ENCODE results near the gene KCNK7.

The KCNK7 gene

DNA sequence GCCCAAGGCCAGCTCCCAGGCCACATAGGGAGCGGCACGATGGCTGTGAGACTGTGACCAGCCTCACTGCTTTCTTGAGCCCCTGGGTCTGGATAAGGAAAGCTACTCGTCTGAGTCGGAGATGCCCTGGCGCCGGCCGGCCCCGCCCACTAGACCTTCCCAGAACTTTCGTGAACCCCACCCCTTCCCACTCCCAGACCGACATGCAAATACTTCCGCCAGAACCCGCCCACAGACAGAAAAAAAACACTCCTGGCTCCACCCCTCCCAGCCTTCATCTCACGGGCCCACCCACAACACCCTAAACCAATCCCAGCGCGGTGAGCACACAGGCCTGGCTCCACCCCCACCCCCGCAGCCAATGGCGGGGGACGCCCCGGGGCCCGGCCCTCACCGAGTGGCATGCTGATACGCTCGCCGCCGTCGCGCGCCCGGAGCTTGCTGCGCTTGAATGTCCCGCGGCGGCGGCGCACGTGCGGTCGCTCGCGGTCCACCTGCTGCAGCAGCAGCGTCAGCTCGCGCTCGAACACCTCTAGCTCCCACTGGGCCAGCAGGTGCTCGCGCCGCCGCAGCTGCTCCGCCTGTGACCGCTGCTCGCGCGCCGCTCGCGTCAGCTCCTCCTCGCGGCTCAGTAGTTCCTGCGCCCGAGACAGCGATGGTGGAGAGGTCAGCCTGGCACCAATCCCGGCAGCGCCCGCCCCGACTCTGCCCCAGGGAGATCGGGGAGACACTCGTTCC lies 11.4 kb upstream of the KCNK7 start:
- Histone ChIP-seq H3K27me3 (ENCODE audit: insufficient read depth, low read depth) (no peaks in the 10 kb centered on the region), H3K27ac (no peak overlapping the region), H2AFZ (ENCODE audit: low read depth) (no peak overlapping the region), H3K4me1 (ENCODE audit: low read depth, poor library complexity, severe bottlenecking) (peaks cover 8% of the 10 kb centered on the region), H3K79me2 (ENCODE audit: insufficient read depth, low read depth) (0 out of 2 replicates have a peak, but pooled peaks cover 3% of the 10 kb centered on the region), H3K4me3 (IDR thresholded peaks at IDR 0.05; ENCODE audit: insufficient read depth, low read depth, low read length) (no peak overlapping the region), H3K4me2 (no peak overlapping the region), H3K36me3 (ENCODE audit: insufficient read depth) (no peaks in the 10 kb centered on the region), H3K9ac (no peak overlapping the region), H4K20me1 (ENCODE audit: insufficient read depth) (no peaks in the 10 kb centered on the region)
- TF ChIP-seq, protein P1, sequence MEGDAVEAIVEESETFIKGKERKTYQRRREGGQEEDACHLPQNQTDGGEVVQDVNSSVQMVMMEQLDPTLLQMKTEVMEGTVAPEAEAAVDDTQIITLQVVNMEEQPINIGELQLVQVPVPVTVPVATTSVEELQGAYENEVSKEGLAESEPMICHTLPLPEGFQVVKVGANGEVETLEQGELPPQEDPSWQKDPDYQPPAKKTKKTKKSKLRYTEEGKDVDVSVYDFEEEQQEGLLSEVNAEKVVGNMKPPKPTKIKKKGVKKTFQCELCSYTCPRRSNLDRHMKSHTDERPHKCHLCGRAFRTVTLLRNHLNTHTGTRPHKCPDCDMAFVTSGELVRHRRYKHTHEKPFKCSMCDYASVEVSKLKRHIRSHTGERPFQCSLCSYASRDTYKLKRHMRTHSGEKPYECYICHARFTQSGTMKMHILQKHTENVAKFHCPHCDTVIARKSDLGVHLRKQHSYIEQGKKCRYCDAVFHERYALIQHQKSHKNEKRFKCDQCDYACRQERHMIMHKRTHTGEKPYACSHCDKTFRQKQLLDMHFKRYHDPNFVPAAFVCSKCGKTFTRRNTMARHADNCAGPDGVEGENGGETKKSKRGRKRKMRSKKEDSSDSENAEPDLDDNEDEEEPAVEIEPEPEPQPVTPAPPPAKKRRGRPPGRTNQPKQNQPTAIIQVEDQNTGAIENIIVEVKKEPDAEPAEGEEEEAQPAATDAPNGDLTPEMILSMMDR (conservative IDR thresholded peaks at IDR 0.05; ENCODE audit: low read depth, low read length): no peak

DNA sequence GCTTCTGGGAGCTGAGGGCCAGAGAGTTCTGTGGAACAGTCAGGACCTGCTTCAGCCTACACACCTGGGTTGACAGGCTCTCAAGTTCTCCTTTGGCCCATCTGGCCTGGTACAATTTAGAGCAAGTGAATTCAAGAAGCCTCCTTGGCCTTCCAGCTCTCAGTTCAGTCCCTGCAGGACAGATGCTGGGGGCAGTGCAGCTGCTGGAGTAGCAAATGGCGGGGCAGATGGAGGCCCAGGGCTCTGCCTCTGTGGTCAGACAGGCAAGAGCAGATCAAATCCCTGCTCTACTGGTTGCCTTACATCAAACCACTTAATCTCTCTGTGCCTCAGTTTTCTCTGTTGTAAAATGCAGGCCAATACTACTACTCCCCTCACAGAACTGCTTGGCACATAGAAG lies 8.7 kb upstream of the KCNK7 start:
- H3K9ac ChIP-seq: no peak overlapping the region
- H3K4me1 ChIP-seq (ENCODE audit: low read depth, poor library complexity, severe bottlenecking): no peaks in the 10 kb centered on the region
- H3K4me3 ChIP-seq (IDR thresholded peaks at IDR 0.05; ENCODE audit: insufficient read depth, low read depth, low read length): no peak overlapping the region
- no peaks in the 10 kb centered on the region for H3K27me3 ChIP-seq (ENCODE audit: insufficient read depth, low read depth)
- no peak overlapping the region for H3K4me2 ChIP-seq
- no peaks in the 10 kb centered on the region for H4K20me1 ChIP-seq (ENCODE audit: insufficient read depth)
- TF ChIP-seq, protein P1 (conservative IDR thresholded peaks at IDR 0.05; ENCODE audit: low read depth, low read length): no peak
- no peaks in the 10 kb centered on the region for H3K36me3 ChIP-seq (ENCODE audit: insufficient read depth)
- no peak overlapping the region for H2AFZ ChIP-seq (ENCODE audit: low read depth)
- H3K79me2 ChIP-seq (ENCODE audit: insufficient read depth, low read depth): no peaks in the 10 kb centered on the region
- no peak overlapping the region for H3K27ac ChIP-seq

DNA sequence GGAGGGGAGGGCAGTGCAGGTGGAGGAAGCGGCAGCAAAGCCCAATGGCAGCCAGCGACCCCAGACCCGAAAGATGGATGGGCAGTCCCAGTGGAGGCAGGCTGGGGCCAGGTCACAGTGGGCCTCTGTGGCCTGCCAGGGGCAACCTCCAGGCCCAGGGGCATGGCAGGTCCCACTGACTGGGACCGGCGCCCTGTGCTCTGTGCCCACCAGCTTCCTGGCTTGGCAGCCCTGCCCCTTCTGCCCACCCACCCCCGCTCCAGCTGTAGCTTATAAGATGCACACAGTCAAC lies 4.3 kb upstream of the KCNK7 start:
- H3K79me2 ChIP-seq (ENCODE audit: insufficient read depth, low read depth): no peaks in the 10 kb centered on the region
- H3K36me3 ChIP-seq (ENCODE audit: insufficient read depth): no peaks in the 10 kb centered on the region
- no peak overlapping the region for H3K27ac ChIP-seq
- H3K9ac ChIP-seq: no peak overlapping the region
- H4K20me1 ChIP-seq (ENCODE audit: insufficient read depth): no peaks in the 10 kb centered on the region
- H3K4me2 ChIP-seq: no peak overlapping the region
- H3K4me1 ChIP-seq (ENCODE audit: low read depth, poor library complexity, severe bottlenecking): peaks cover 12% of the 10 kb centered on the region
- TF ChIP-seq, protein P1 (conservative IDR thresholded peaks at IDR 0.05; ENCODE audit: low read depth, low read length): no peak
- H3K27me3 ChIP-seq (ENCODE audit: insufficient read depth, low read depth): no peaks in the 10 kb centered on the region
- H2AFZ ChIP-seq (ENCODE audit: low read depth): no peak overlapping the region
- H3K4me3 ChIP-seq (IDR thresholded peaks at IDR 0.05; ENCODE audit: insufficient read depth, low read depth, low read length): no peak overlapping the region

DNA sequence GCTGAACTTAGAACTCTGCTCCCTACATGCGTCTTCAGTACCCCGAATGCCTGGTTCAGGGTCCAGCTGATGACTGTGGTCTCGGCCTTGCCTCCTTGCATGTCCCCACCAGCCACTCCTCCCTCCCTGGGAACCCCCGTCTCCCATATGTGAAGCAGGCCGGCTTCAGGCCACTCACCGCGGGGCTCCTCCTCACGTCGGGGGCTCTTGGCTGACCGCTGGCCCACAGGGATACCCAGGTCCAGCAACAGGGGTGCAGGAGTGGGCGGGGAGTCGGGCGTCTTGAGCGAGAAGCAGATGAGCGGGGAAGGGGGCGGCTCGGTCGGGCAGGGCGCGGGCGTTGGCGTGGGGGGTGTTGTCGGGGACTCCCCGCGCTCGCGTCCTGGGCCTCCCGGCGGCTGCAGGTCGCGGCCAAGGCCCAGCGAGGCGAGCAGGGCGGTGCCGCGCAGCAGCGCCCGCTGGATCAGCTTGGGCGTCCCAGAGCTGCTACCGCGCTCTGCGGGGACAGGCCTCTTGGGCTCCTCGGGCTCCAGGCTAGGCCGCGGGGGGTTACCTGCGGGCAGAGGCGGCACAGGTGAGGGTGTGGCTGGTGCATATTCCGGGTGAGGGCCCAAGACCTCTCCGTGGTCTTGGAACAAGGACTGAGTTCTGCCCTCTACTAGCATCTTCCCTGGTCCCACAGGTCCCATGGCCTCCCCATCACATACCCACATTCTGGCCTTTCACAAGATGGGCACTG lies 3.8 kb upstream of the KCNK7 start:
- Histone ChIP-seq H2AFZ (ENCODE audit: low read depth) (no peak overlapping the region), H3K4me2 (no peak overlapping the region)

More for the DNA sequence above, 3.8 kb upstream of the KCNK7 start:
- Histone ChIP-seq H3K79me2 (ENCODE audit: insufficient read depth, low read depth) (no peaks in the 10 kb centered on the region), H3K4me3 (IDR thresholded peaks at IDR 0.05; ENCODE audit: insufficient read depth, low read depth, low read length) (no peak overlapping the region), H3K27ac (no peak overlapping the region), H3K27me3 (ENCODE audit: insufficient read depth, low read depth) (no peaks in the 10 kb centered on the region), H3K4me1 (ENCODE audit: low read depth, poor library complexity, severe bottlenecking) (peaks cover 14% of the 10 kb centered on the region), H3K36me3 (ENCODE audit: insufficient read depth) (no peaks in the 10 kb centered on the region), H3K9ac (no peak overlapping the region), H4K20me1 (ENCODE audit: insufficient read depth) (no peaks in the 10 kb centered on the region)
- TF ChIP-seq, protein P1 (conservative IDR thresholded peaks at IDR 0.05; ENCODE audit: low read depth, low read length): no peak
